Transverse colon (tissue), 4 donors: ENCODE data around the gene QKI. TPM values are rescaled to one million over a fixed set of nuclear protein-coding genes. Genes with fewer than 3 reads are reported as not detected.

Experiments used
- DNase-seq: peaks from one replicate; pipeline ENCODE4 v3.0.0-alpha.2; 2019
- H3K27ac ChIP-seq, 4 donors: fragments of 200-600 bp; sonication (generic); 2 replicates each; pipeline ENCODE4 v1.5.1; 2016 to 2018; ENCODE audit warnings: inconsistent platforms in 4 of 4
- H3K27me3 ChIP-seq: fragments of 200-600 bp; sonication (generic); 2 replicates; pipeline ENCODE4 v1.5.1; 2017; ENCODE audit warnings: inconsistent platforms
- H3K36me3 ChIP-seq, 4 donors: fragments of 200-600 bp; sonication (generic); 2 replicates each; pipeline ENCODE4 v1.5.1; 2017 to 2019; ENCODE audit warnings: inconsistent platforms in 4 of 4
- H3K4me1 ChIP-seq, 4 donors: fragments of 200-600 bp; sonication (generic); 2 replicates each; pipeline ENCODE4 v1.5.1; 2017 to 2020; ENCODE audit warnings: inconsistent platforms in 4 of 4
- H3K4me3 ChIP-seq, 4 donors: fragments of 200-600 bp; sonication (generic); 1 replicate in 1 of 4; 2 replicates in 3 of 4; pipeline versions ENCODE4 v1.5.1 to v1.6.1; 2017 to 2019; ENCODE audit warnings: inconsistent platforms in 4 of 4
- H3K9me3 ChIP-seq, 2 donors: fragments of 200-600 bp; sonication (generic); 2 replicates each; pipeline ENCODE4 v1.5.1; 2017 to 2019; ENCODE audit warnings: inconsistent platforms in 2 of 2
- EP300 ChIP-seq: sonication (generic); formaldehyde crosslinking; IDR thresholded peaks from one replicate; pipeline ENCODE4 v1.6.1; 2017; ENCODE audit warnings: antibody characterized with exemption, low read depth
- POLR2A ChIP-seq: fragments of 450-650 bp; IDR thresholded peaks from one replicate; pipeline ENCODE4 v1.6.1; 2016; ENCODE audit warnings: antibody characterized with exemption, mild to moderate bottlenecking, moderate library complexity
- POLR2AphosphoS5 ChIP-seq, 3 donors: sonication (generic); formaldehyde crosslinking; IDR thresholded peaks; one replicate each; pipeline ENCODE4 v1.6.1; 2016; ENCODE audit warnings: antibody characterized with exemption in 3 of 3
- WGBS, 2 donors: methylation state at CpG; one replicate each; pipeline ENCODE4 v1.1.5; 2018; ENCODE audit warnings: low coverage in 1 of 2; 5-methylcytosine and 5-hydroxymethylcytosine counted together
- in situ Hi-C, 4 donors: fragments of 200-750 bp; cut with MboI; loops; one replicate each; pipeline versions ENCODE4 v1.15.0 to v1.15.1; 2017; ENCODE audit warnings: low sequenced_read_pairs in 3 of 4, low pct_ligation_motif_present in 1 of 4, low pct_unique_long_range_greater_than_20kb in 1 of 4
- intact Hi-C: fragments of 100-400 bp; cut with DNase I; formaldehyde crosslinking; loops from one replicate; pipeline ENCODE4 v1.15.1; 2023; ENCODE audit warnings: low total_unique reads
- total RNA-seq, 4 donors: library from RNA; depleted of rRNA; stranded (reverse); fragments of >200 nt; gene quantifications; one replicate each; pipeline ENCODE4 v1.1.0, GENCODE V29; 2016
- TF ChIP-seq, protein P1 (sequence below), 5 experiments: fragments of 200-600 bp in 3 of 5; fragments of 450-650 bp in 2 of 5; sonication (generic) in 3 of 5; IDR thresholded peaks; 1 replicate in 2 of 5; 2 replicates in 3 of 5; pipeline ENCODE4 v1.5.1; 2016 to 2017; ENCODE audit warnings: antibody characterized with exemption in 5 of 5, inconsistent platforms in 3 of 5, mild to moderate bottlenecking in 2 of 5, moderate library complexity in 1 of 5

QKI gene
- total RNA-seq, 4 donors from 2014 or later = 8.4 to 41.8 (median 22.7) TPM

DNA sequence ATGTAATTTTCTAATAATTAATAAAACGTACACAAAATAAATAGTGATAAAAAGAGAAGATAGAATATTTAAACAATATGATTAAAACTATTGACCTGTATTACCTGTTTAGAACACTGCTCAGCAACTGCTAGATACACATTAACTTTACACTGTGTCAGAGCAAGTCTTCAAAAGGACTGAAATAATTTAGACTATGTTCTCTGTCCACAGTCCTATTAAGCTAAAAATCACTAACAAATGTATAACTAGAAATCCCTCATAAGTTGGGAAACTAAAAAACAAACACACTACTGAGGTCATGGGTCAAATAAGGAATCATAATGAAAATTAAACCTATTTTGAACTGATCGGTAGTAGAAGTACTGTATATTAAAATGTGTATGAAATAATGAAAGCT is 181.7 kb downstream of the QKI start:
- TF ChIP-seq EP300 (no peak), POLR2A (no peak), POLR2AphosphoS5 (IDR thresholded peaks at IDR 0.05) (no peak)
- TF ChIP-seq, protein P1, sequence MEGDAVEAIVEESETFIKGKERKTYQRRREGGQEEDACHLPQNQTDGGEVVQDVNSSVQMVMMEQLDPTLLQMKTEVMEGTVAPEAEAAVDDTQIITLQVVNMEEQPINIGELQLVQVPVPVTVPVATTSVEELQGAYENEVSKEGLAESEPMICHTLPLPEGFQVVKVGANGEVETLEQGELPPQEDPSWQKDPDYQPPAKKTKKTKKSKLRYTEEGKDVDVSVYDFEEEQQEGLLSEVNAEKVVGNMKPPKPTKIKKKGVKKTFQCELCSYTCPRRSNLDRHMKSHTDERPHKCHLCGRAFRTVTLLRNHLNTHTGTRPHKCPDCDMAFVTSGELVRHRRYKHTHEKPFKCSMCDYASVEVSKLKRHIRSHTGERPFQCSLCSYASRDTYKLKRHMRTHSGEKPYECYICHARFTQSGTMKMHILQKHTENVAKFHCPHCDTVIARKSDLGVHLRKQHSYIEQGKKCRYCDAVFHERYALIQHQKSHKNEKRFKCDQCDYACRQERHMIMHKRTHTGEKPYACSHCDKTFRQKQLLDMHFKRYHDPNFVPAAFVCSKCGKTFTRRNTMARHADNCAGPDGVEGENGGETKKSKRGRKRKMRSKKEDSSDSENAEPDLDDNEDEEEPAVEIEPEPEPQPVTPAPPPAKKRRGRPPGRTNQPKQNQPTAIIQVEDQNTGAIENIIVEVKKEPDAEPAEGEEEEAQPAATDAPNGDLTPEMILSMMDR (IDR thresholded peaks at IDR 0.05) = no peak
- Histone ChIP-seq H3K27me3 (no peaks in the 10 kb centered on the region), H3K4me3 (no peak overlapping the region), H3K9me3 (peaks cover 0 to 5% of the 10 kb centered on the region in 2 donors), H3K4me1 (no peaks in the 10 kb centered on the region), H3K36me3 (no peaks in the 10 kb centered on the region), H3K27ac (no peak overlapping the region)
- 63 to 68% methylated on average over 2 of the region's 2 CpGs for whole genome bisulfite sequencing, 2 donors
- in situ Hi-C loops (no loop called here), intact Hi-C loops (loop anchor here (5.0 kb wide), 1 partner anchor 711 kb away; no protein-coding TSS in a partner anchor)
- no peak for DNase-seq

DNA sequence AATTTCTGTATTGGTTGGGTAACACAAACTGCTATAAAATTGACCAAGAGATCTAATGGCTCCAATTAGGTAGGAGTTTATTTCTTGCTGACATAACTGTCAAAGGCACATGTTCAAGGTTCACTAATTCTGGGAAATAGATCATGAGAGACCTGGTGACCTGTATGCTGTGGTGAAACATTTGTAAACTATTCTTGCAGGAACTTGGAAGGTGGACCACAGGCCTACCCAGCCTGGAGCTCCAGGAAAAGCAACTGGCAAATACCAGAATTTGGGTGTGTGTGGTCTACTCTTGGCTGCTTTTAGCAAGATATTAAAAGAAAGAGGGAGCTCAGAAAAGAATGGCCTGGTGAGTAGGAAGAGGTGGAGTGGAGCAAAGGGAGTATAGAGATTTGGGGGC is 184.6 kb downstream of the QKI start:
- H3K27me3 ChIP-seq = no peaks in the 10 kb centered on the region
- H3K36me3 ChIP-seq = no peaks in the 10 kb centered on the region
- intact Hi-C loops (loop anchor here (5.0 kb wide), 1 partner anchor 708 kb away; no protein-coding TSS in a partner anchor), in situ Hi-C loops (no loop called here)
- no peak for DNase-seq
- H3K4me1 ChIP-seq = no peaks in the 10 kb centered on the region
- H3K4me3 ChIP-seq = no peak overlapping the region
- H3K9me3 ChIP-seq = no peaks in the 10 kb centered on the region
- TF ChIP-seq POLR2AphosphoS5 (IDR thresholded peaks at IDR 0.05) (no peak), EP300 (no peak)
- TF ChIP-seq, protein P1 (IDR thresholded peaks at IDR 0.05) = no peak
- H3K27ac ChIP-seq = no peak overlapping the region

DNA sequence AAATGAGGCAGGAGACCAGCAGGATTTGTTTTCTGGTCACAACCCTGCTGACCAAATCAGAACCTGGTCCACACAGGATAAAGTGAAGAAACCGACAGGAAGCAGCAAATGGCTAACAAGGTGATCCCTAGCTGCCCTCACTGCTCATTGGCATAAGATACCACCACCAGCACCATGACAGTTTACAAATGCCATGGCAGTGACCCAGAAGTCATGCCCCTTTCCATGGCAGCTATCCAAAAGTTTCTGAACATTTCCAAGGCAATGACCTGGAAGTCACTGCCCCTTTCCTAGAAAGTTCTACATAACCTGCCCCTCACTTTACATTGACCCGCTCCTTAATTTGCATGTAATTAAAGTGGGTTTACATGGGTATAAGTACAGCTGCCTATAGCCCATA is 185.2 kb downstream of the QKI start:
- TF ChIP-seq, protein P1 (IDR thresholded peaks at IDR 0.05) = no peak
- TF ChIP-seq EP300 (no peak), POLR2A (no peak), POLR2AphosphoS5 (IDR thresholded peaks at IDR 0.05) (no peak)
- no peak overlapping the region for H3K4me3 ChIP-seq

DNA sequence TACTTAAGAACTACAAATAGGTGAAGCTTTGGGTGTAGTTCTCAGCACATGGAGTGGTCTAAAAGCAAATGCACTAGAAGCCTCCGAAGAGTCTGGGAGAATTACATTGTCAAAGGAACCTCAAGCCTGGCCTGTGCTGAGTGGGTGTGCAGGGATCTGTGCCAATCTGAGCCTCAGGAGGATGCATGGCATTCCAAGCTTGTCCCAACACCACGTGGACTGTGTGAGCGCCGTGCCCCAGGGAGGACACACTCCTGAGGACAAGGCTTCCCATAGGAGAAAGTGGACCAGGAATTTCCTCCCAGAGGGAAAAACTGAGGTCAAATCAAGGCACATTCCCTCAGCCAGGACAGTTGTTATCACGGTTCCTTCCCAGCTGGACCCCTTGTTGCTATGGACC is 185.8 kb downstream of the QKI start:
- in situ Hi-C loops (no loop called here), intact Hi-C loops (no loop called here)
- H3K36me3 ChIP-seq = no peaks in the 10 kb centered on the region
- TF ChIP-seq, protein P1 (IDR thresholded peaks at IDR 0.05) = no peak
- TF ChIP-seq EP300 (no peak), POLR2A (no peak), POLR2AphosphoS5 (IDR thresholded peaks at IDR 0.05) (no peak)
- 87% methylated on average over 5 of the region's 5 CpGs; no CpG with 5 or more reads in 1 of the 2 donors for WGBS, 2 donors
- H3K4me3 ChIP-seq = no peak overlapping the region
- H3K27ac ChIP-seq = no peak overlapping the region
- no peaks in the 10 kb centered on the region for H3K4me1 ChIP-seq
- no peaks in the 10 kb centered on the region for H3K27me3 ChIP-seq
- no peaks in the 10 kb centered on the region for H3K9me3 ChIP-seq
- no peak for DNase-seq

More for the DNA sequence above, 185.2 kb downstream of the QKI start:
- Histone ChIP-seq H3K36me3 (no peaks in the 10 kb centered on the region), H3K27ac (no peak overlapping the region), H3K4me1 (no peaks in the 10 kb centered on the region), H3K9me3 (no peaks in the 10 kb centered on the region), H3K27me3 (no peaks in the 10 kb centered on the region)
- in situ Hi-C loops = no loop called here
- no peak for DNase-seq
- intact Hi-C loops = loop anchor here (5.0 kb wide), 1 partner anchor 708 kb away; no protein-coding TSS in a partner anchor
- WGBS, 2 donors = 92 to 100% methylated on average over 1 to 2 of the region's 2 CpGs
